HG03064 (cell line): ENCODE measurements around the gene CXCL13.
"Not testable (repeated sequence)": the region's sequence is repeated elsewhere in the genome, so short reads cannot be mapped to it uniquely, and the experiment has no call there.

Experiments
- ATAC-seq: cut with Tn5 transposase; IDR thresholded peaks from one replicate; pipeline ENCODE4 v1.9.1; 2021; ENCODE audit warnings: low read depth; ENCODE audit not compliant: unreplicated experiment

Gene CXCL13

DNA sequence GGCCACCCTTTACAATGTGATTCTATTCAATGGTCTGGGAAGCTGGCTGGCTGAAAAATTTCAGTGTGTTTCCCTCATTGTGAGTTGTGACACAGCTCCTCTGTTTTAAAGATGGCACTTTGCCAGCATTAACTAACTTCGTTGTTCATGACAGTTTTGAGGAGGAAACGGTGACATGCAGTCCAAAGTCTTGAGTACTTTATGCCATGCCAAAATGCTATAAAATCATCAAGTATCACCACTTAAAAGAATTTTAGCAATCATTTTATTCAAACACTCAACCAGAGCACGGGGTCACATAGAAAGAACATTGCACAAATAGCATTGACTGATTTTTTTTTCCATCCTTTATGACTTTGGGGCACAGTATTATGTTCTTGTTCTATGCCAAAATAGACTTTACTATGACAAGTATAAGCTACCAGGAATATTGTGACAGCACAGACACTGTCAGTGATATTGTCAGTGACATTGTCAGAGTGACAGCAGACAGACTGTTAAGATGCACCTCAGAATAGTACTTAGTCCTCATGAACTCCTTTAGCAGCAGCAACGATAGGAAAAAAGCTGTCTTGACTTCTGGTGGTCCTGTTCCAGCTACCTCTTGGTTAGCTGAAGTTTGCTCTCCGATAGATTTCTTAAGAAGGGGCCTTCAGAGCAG is 46.7 kb downstream of the CXCL13 start:
- no peak for ATAC-seq

DNA sequence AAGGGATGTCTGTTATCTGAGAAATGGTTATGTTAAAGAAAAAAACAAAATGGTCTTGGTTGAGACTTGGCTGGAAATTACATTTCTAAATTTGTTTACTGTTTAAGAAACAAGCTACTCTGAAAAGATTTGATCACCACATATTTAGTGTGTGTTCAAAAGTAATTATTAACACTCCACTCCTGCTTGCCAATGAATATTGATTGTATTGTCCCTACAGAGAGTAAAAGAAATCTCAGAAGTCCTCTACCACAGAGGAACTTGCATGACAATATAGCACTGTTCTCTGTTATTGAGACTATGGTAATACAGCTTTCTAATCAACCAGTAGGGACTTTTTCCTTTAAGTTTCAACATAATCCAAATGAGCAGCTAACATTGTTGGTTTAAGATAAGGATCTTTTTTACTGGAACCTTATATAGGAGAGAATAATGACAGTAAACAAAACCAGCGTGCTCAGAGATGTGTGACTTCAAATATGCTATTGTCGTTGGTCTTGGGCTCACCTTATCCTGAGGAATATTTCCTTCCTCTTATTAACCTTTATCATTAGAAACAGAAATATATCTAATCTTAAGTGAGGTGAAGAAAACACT is 47.6 kb downstream of the CXCL13 start:
- ATAC-seq = no peak

DNA sequence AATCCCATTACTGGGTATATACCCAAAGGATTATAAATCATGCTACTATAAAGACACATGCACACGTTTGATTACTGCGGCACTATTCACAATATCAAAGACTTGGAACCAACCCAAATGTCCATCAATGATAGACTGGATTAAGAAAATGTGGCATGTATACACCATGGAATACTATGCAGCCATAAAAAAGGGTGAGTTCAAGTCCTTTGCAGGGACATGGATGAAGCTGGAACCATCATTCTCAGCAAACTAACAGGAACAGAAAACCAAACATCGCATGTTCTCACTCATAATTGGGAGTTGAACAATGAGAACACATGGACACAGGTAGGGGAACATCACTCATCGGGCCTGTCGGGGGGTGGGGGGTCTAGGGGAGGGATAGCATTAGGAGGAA is 54.7 kb downstream of the CXCL13 start:
- not testable (repeated sequence) for ATAC-seq
